SK-N-SH treated with all-trans-retinoic acid at 6 μM for 48 hours (cell line): ENCODE results near the gene FXYD2.

Experiments
- ARNTL ChIP-seq: fragments of 450-650 bp; formaldehyde crosslinking; IDR thresholded peaks from 2 replicates; pipeline ENCODE4 v1.5.0; 2020; ENCODE audit warnings: low read depth, mild to moderate bottlenecking, moderate library complexity, borderline replicate concordance
- BACH2 ChIP-seq: fragments of 250-450 bp; sonication (Bioruptor Pico); IDR thresholded peaks from 2 replicates; pipeline ENCODE4 v1.9.0; 2021; ENCODE audit warnings: mild to moderate bottlenecking, borderline replicate concordance
- CSDC2 ChIP-seq: fragments of 250-450 bp; sonication (Bioruptor Pico); IDR thresholded peaks from 2 replicates; pipeline ENCODE4 v1.5.0; 2020; ENCODE audit warnings: mild to moderate bottlenecking, moderate library complexity
- GLIS3 ChIP-seq: fragments of 250-450 bp; sonication (Bioruptor Pico); IDR thresholded peaks from 2 replicates; pipeline ENCODE4 v1.5.0; 2020; ENCODE audit warnings: mild to moderate bottlenecking, moderate library complexity
- ISL1 ChIP-seq: fragments of 250-450 bp; sonication (Bioruptor Pico); IDR thresholded peaks from 2 replicates; pipeline ENCODE4 v2.1.2; 2022; ENCODE audit warnings: mild to moderate bottlenecking, moderate library complexity
- RARB ChIP-seq: fragments of 250-450 bp; sonication (Bioruptor Pico); IDR thresholded peaks from 2 replicates; pipeline ENCODE4 v1.8.0; 2021; ENCODE audit warnings: mild to moderate bottlenecking, moderate library complexity
- ZC3H10 ChIP-seq: fragments of 250-450 bp; sonication (Bioruptor Pico); IDR thresholded peaks from 2 replicates; pipeline ENCODE4 v1.5.1; 2021; ENCODE audit warnings: mild to moderate bottlenecking, moderate library complexity
- ZFP3 ChIP-seq: fragments of 250-450 bp; sonication (Bioruptor Pico); IDR thresholded peaks from 2 replicates; pipeline ENCODE4 v1.5.0; 2020; ENCODE audit warnings: mild to moderate bottlenecking, moderate library complexity
- ZFP30 ChIP-seq: fragments of 450-650 bp; formaldehyde crosslinking; IDR thresholded peaks from 2 replicates; pipeline ENCODE4 v1.5.0; 2022; ENCODE audit warnings: mild to moderate bottlenecking, moderate library complexity
- ZNF565 ChIP-seq: fragments of 450-650 bp; formaldehyde crosslinking; conservative IDR thresholded peaks from 2 replicates; pipeline ENCODE4 v1.5.0; 2020; ENCODE audit warnings: low read depth, mild to moderate bottlenecking, moderate library complexity

GRCh38 chr11:117782101-117782500, 42.4 kb downstream of the FXYD2 start:
- no peak for TF ChIP-seq ISL1 (CRISPR knock-in tag)
- no peak for TF ChIP-seq ZFP3
- no peak for TF ChIP-seq CSDC2 (CRISPR knock-in tag)
- TF ChIP-seq GLIS3 (CRISPR knock-in tag), result no peak
- no peak for TF ChIP-seq ZFP30 (CRISPR knock-in tag)
- no peak for TF ChIP-seq RARB
- TF ChIP-seq ARNTL, result no peak
- no peak for TF ChIP-seq BACH2
- no peak for TF ChIP-seq ZNF565
- TF ChIP-seq ZC3H10 (CRISPR knock-in tag), result no peak
